Endothelial cell of umbilical vein (primary cell): ENCODE measurements around the gene KYAT1. TPM values are rescaled to one million over a fixed set of nuclear protein-coding genes. Genes with fewer than 3 reads are reported as not detected.

Source experiments
- BruUV-seq: library from RNA; stranded (reverse); fragments of 400-500 nt; replicated peaks from 2 replicates; lab custom pipeline; 2021; lab: Mats Ljungman, UMichigan
- CTCF ChIA-PET: fragments of 300-600, 350-600 bp; sonication (Branson Sonifier 250); formaldehyde crosslinking; loops from one replicate; lab custom pipeline; 2021; ENCODE audit warnings: antibody characterized with exemption, inconsistent platforms; lab: Charles Lee
- POLR2A ChIA-PET: fragments of 300-600, 350-600 bp; sonication (Branson Sonifier 250); formaldehyde crosslinking; loops from one replicate; lab custom pipeline; 2021; ENCODE audit warnings: antibody characterized with exemption, inconsistent platforms; lab: Charles Lee
- DNase-seq: peaks from one replicate; pipeline ENCODE4 v3.0.0-alpha.2; 2011; ENCODE audit warnings: low read depth, low spot score
- FAIRE-seq: peaks from 2 replicates; lab custom pipeline; 2011; peaks lifted over from hg19 to GRCh38; lab: Jason Lieb, UNC
- H2AFZ ChIP-seq: 2 replicates; pipeline ENCODE4 v1.6.0; 2012; ENCODE audit warnings: low read depth, low read length, control low read depth, inconsistent platforms
- H3K27ac ChIP-seq: 2 replicates; pipeline ENCODE4 v1.5.1; 2011; ENCODE audit warnings: low read depth, mild to moderate bottlenecking, control low read depth, low read length, moderate library complexity; ENCODE audit not compliant: insufficient read depth
- H3K27me3 ChIP-seq, 2 experiments: 2 replicates each; pipeline versions ENCODE4 v1.6.0 to v1.6.1; 2011; ENCODE audit warnings: low read length in 2 of 2, mixed read lengths in 1 of 2; ENCODE audit not compliant: control insufficient read depth in 2 of 2, insufficient read depth in 2 of 2
- H3K36me3 ChIP-seq, 2 experiments: 2 replicates in 1 of 2; 3 replicates in 1 of 2; pipeline ENCODE4 v1.5.1; 2011; ENCODE audit warnings: low read length in 2 of 2, mild to moderate bottlenecking in 1 of 2, moderate library complexity in 1 of 2; ENCODE audit not compliant: control insufficient read depth in 2 of 2, insufficient read depth in 2 of 2; ENCODE audit errors: extremely low read depth in 1 of 2
- H3K4me1 ChIP-seq: 3 replicates; pipeline ENCODE4 v1.5.1; 2011; ENCODE audit warnings: mild to moderate bottlenecking, low read length; ENCODE audit not compliant: control insufficient read depth, insufficient read depth; ENCODE audit errors: extremely low read depth
- H3K4me2 ChIP-seq: 2 replicates; pipeline ENCODE4 v1.6.1; 2011; ENCODE audit warnings: low read length, control low read depth, mixed read lengths; ENCODE audit not compliant: insufficient read depth
- H3K4me3 ChIP-seq, 3 experiments: fragments of 200-600 bp in 1 of 3; sonication (generic), shearing (Covaris generic) in 1 of 3; replicated peaks in 1 of 3; 2 replicates each; pipeline ENCODE4 v1.5.1; 2011 to 2016; ENCODE audit warnings: control low read depth in 3 of 3, low read length in 3 of 3, mild to moderate bottlenecking in 2 of 3, inconsistent platforms in 1 of 3, low read depth in 1 of 3, moderate library complexity in 1 of 3; ENCODE audit not compliant: insufficient read depth in 1 of 3
- H3K79me2 ChIP-seq: 2 replicates; pipeline ENCODE4 v1.6.0; 2012; ENCODE audit warnings: low read length, inconsistent platforms; ENCODE audit not compliant: control insufficient read depth, insufficient read depth
- H3K9ac ChIP-seq: replicated peaks from 2 replicates; pipeline ENCODE3; 2011; ENCODE audit warnings: low read length, control low read depth; ENCODE audit not compliant: insufficient read depth; ENCODE audit errors: extremely low read depth
- H3K9me1 ChIP-seq: replicated peaks from 3 replicates; pipeline ENCODE4 v1.6.0; 2011; ENCODE audit warnings: mild to moderate bottlenecking, low read length; ENCODE audit not compliant: control insufficient read depth, insufficient read depth; ENCODE audit errors: extremely low read depth
- H3K9me3 ChIP-seq: replicated peaks from 2 replicates; pipeline ENCODE4 v1.5.1; 2012; ENCODE audit warnings: low read length, inconsistent platforms; ENCODE audit not compliant: control insufficient read depth, insufficient read depth
- H4K20me1 ChIP-seq: replicated peaks from 2 replicates; pipeline ENCODE3; 2011; ENCODE audit warnings: mild to moderate bottlenecking, low read length; ENCODE audit not compliant: control insufficient read depth, insufficient read depth; ENCODE audit errors: extremely low read depth
- EZH2 ChIP-seq: IDR thresholded peaks from 2 replicates; pipeline ENCODE4 v1.6.1; 2012; ENCODE audit warnings: borderline replicate concordance, low read depth, mild to moderate bottlenecking, moderate library complexity, low read length, inconsistent platforms; ENCODE audit not compliant: severe bottlenecking
- GATA2 ChIP-seq: IDR thresholded peaks from 2 replicates; pipeline ENCODE4 v1.7.0; 2011; ENCODE audit warnings: low read depth, mild to moderate bottlenecking, moderate library complexity, mixed read lengths, low read length; ENCODE audit not compliant: insufficient read length, insufficient read depth
- POLR2AphosphoS5 ChIP-seq: IDR thresholded peaks from 2 replicates; pipeline ENCODE4 v1.6.1; 2012; ENCODE audit warnings: low read depth, mild to moderate bottlenecking, control low read depth, low read length, moderate library complexity; ENCODE audit not compliant: insufficient read depth
- dilution Hi-C: fragments of 300-500 bp; cut with MboI; formaldehyde crosslinking; loops from one replicate; pipeline ENCODE4 v1.15.0; 2019; ENCODE audit warnings: low sequenced_read_pairs; ENCODE audit not compliant: extremely low pct_ligation_motif_present
- intact Hi-C: fragments of 100-400 bp; cut with micrococcal nuclease; formaldehyde crosslinking; loops from one replicate; pipeline ENCODE4 v1.10.0; 2022
- polyA plus RNA-seq, 4 experiments: library from polyadenylated mRNA; depleted of rRNA in 3 of 4; stranded (reverse) in 3 of 4; unstranded in 1 of 4; fragments of >200 nt; gene quantifications; 2 replicates each; pipeline versions ENCODE4 v1.2.1 to v1.2.3, GENCODE V29; 2011 to 2012; ENCODE audit warnings: missing spikeins in 1 of 4
- total RNA-seq: library from RNA; stranded (reverse); gene quantifications from 2 replicates; pipeline ENCODE4 v1.2.3, GENCODE V29; 2021
- TF ChIP-seq, protein P1 (sequence below), 2 donors: IDR thresholded peaks; 1 replicate in 1 of 2; 2 replicates in 1 of 2; pipeline ENCODE4 v1.5.1; 2011; ENCODE audit warnings: low read length in 2 of 2, mild to moderate bottlenecking in 2 of 2, moderate library complexity in 2 of 2, control low read depth in 1 of 2, inconsistent platforms in 1 of 2, low read depth in 1 of 2; ENCODE audit not compliant: insufficient read depth in 1 of 2; ENCODE audit errors: extremely low read depth in 1 of 2

KYAT1 gene
- total and polyA plus RNA-seq, 2 donors (not counting 3 experiments of a cell fraction or from before 2014, with no cell fraction given), result 7.2 to 9.6 TPM

GRCh38 chr9:128927731-128928411 lies 46.1 kb upstream of the KYAT1 start:
- ChIA-PET POLR2A (no interaction called here), CTCF (interaction anchor here (0.7 to 7.2 kb wide), 27 partner anchors 8 to 195 kb away, joined by 3 to 146 read pairs (median 4); partner anchors contain the start of genes ENDOG, KYAT1, LRRC8A and SH3GLB2)
- Histone ChIP-seq H3K27me3 (no peaks in the 10 kb centered on the region), H3K4me3 (no peak overlapping the region), H3K4me1 (no peaks in the 10 kb centered on the region), H3K9me3 (no peaks in the 10 kb centered on the region), H3K27ac (no peak overlapping the region), H3K9me1 (no peaks in the 10 kb centered on the region), H3K79me2 (no peaks in the 10 kb centered on the region), H4K20me1 (no peaks in the 10 kb centered on the region), H3K4me2 (no peak overlapping the region), H3K9ac (no peak overlapping the region), H2AFZ (no peak overlapping the region), H3K36me3 (no peaks in the 10 kb centered on the region)
- FAIRE-seq (peak; percentile 49), DNase-seq (peak; percentile 65)
- intact Hi-C loops (loop anchor here (1.0 to 5.0 kb wide), 4 partner anchors 46 to 195 kb away; partner anchors contain the start of genes ENDOG, KYAT1 and LRRC8A), dilution Hi-C loops (no loop called here)
- no TSS peak for BruUV-seq
- TF ChIP-seq EZH2 (no peak), POLR2AphosphoS5 (no peak), GATA2 (no peak)
- TF ChIP-seq, protein P1, sequence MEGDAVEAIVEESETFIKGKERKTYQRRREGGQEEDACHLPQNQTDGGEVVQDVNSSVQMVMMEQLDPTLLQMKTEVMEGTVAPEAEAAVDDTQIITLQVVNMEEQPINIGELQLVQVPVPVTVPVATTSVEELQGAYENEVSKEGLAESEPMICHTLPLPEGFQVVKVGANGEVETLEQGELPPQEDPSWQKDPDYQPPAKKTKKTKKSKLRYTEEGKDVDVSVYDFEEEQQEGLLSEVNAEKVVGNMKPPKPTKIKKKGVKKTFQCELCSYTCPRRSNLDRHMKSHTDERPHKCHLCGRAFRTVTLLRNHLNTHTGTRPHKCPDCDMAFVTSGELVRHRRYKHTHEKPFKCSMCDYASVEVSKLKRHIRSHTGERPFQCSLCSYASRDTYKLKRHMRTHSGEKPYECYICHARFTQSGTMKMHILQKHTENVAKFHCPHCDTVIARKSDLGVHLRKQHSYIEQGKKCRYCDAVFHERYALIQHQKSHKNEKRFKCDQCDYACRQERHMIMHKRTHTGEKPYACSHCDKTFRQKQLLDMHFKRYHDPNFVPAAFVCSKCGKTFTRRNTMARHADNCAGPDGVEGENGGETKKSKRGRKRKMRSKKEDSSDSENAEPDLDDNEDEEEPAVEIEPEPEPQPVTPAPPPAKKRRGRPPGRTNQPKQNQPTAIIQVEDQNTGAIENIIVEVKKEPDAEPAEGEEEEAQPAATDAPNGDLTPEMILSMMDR (IDR thresholded peaks at IDR 0.05; ENCODE audit: extremely low read depth in 1 of 2, insufficient read depth in 1 of 2, low read depth in 1 of 2, low read length in 2 of 2), result peak; percentile 74 to 79
